Measurements from ENCODE around the gene UNC13C. TPM values are rescaled to one million over a fixed set of nuclear protein-coding genes. Genes with fewer than 3 reads are reported as not detected.

Gene UNC13C
- total RNA-seq, 6 experiments from 2014 or later = not detected

GRCh38 chr15:54462511-54462913, 484.3 kb downstream of the UNC13C start:
- no peak for DNase-seq
- Histone ChIP-seq H3K27me3 (no peaks in the 10 kb centered on the region), H3K36me3 (no peaks in the 10 kb centered on the region), H3K4me1 (no peaks in the 10 kb centered on the region), H3K4me3 (no peak overlapping the region), H3K27ac (no peak overlapping the region), H3K9me3 (no peaks in the 10 kb centered on the region)
- ATAC-seq = no peak
- WGBS (ENCODE audit: insufficient coverage, low coverage, low lambda C conversion rate, missing lambda C conversion rate) = 100% methylated on average over 1 of the region's 17 CpGs
- TF ChIP-seq, protein P1, sequence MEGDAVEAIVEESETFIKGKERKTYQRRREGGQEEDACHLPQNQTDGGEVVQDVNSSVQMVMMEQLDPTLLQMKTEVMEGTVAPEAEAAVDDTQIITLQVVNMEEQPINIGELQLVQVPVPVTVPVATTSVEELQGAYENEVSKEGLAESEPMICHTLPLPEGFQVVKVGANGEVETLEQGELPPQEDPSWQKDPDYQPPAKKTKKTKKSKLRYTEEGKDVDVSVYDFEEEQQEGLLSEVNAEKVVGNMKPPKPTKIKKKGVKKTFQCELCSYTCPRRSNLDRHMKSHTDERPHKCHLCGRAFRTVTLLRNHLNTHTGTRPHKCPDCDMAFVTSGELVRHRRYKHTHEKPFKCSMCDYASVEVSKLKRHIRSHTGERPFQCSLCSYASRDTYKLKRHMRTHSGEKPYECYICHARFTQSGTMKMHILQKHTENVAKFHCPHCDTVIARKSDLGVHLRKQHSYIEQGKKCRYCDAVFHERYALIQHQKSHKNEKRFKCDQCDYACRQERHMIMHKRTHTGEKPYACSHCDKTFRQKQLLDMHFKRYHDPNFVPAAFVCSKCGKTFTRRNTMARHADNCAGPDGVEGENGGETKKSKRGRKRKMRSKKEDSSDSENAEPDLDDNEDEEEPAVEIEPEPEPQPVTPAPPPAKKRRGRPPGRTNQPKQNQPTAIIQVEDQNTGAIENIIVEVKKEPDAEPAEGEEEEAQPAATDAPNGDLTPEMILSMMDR (IDR thresholded peaks at IDR 0.05) = no peak
- TF ChIP-seq POLR2A (IDR thresholded peaks at IDR 0.05) = no peak
- intact Hi-C loops (cut with DNase I) = no loop called here

DNA sequence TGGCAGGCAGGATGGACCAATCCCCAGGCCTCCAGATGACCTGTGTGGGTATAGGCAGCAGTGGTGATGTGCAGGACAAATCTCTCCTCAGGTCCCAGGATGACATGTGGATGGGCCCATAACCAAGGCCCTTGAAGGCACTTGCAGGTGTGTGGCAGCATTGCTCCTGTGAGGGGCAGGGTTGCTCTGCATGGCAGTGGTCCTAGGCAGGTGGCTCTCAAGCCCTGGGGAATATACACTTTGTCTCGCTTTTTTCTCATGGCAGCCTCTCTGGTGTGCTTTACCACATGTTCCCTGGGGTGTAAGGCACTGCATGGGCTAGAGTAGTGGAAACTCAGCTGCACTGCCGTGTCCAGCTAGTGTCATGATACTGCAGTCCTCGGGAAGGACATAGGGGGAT, 503.6 kb downstream of the UNC13C start:
- no peaks in the 10 kb centered on the region for H3K4me1 ChIP-seq
- no peak overlapping the region for H3K4me3 ChIP-seq
- ATAC-seq (no peak), DNase-seq (no peak)
- H3K27me3 ChIP-seq = no peaks in the 10 kb centered on the region
- H3K9me3 ChIP-seq = no peaks in the 10 kb centered on the region
- TF ChIP-seq, protein P1 (IDR thresholded peaks at IDR 0.05) = no peak
- no peak for TF ChIP-seq POLR2A (IDR thresholded peaks at IDR 0.05)
- H3K27ac ChIP-seq = no peak overlapping the region
- no peaks in the 10 kb centered on the region for H3K36me3 ChIP-seq
- 33% methylated on average over 2 of the region's 3 CpGs for WGBS (ENCODE audit: insufficient coverage, low coverage, low lambda C conversion rate, missing lambda C conversion rate)
- intact Hi-C loops (cut with DNase I) = no loop called here

DNA sequence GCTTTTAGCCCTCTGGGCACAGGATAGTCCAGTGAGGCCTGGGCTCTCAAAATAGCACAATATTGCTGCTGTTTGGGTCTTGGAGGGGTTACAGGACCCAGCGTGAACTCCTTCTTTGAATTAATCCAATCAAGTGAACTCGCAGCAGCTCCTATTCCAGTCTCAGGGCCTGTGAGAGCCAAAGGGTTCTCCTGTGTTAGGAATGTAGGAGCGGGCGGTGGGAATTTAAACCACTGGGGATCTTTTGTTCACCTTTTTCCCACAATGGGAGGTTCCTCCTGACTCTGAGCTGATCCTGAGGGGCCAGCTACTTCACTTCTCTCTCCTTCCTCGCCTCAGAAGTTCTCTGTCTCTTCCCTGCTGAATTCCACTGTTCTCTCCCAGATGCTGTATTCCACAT, 504.0 kb downstream of the UNC13C start:
- TF ChIP-seq POLR2A (IDR thresholded peaks at IDR 0.05) = no peak
- TF ChIP-seq, protein P1 (IDR thresholded peaks at IDR 0.05) = no peak
- Histone ChIP-seq H3K27me3 (no peaks in the 10 kb centered on the region), H3K27ac (no peak overlapping the region), H3K4me1 (no peaks in the 10 kb centered on the region), H3K9me3 (no peaks in the 10 kb centered on the region), H3K36me3 (no peaks in the 10 kb centered on the region), H3K4me3 (no peak overlapping the region)
- no peak for DNase-seq
- intact Hi-C loops (cut with DNase I) = no loop called here
- ATAC-seq = no peak
- 60% methylated on average over 5 of the region's 5 CpGs for whole genome bisulfite sequencing (ENCODE audit: insufficient coverage, low coverage, low lambda C conversion rate, missing lambda C conversion rate)

DNA sequence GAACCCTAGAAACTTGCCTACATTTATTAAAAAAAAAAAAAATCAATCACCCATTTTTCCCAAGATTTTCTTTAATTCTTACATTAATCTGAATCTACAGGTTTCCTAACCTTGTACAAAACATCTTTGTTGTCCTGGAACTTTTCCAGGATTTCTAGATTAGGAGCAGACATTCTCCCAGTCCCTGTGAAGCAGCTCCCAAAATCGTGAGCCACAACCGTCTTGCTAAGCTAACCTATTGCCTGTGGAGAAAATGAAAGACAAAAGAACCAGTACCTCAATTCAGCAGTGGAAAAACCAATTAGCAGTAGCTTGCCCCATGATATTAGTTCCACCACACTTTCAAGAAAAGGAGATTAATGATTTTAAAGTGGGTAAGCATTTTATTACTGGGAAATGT, 522.1 kb downstream of the UNC13C start:
- TF ChIP-seq POLR2A (IDR thresholded peaks at IDR 0.05) = no peak
- TF ChIP-seq, protein P1 (IDR thresholded peaks at IDR 0.05) = no peak
- Histone ChIP-seq H3K27me3 (peaks cover 0 to under 1% of the 10 kb centered on the region in 2 donors), H3K36me3 (no peaks in the 10 kb centered on the region), H3K4me3 (no peak overlapping the region), H3K27ac (no peak overlapping the region), H3K9me3 (no peaks in the 10 kb centered on the region), H3K4me1 (no peaks in the 10 kb centered on the region)
- no peak for DNase-seq
- intact Hi-C loops (cut with DNase I) = no loop called here
- 59% methylated on average over 2 of the region's 2 CpGs for WGBS (ENCODE audit: insufficient coverage, low coverage, low lambda C conversion rate, missing lambda C conversion rate)
- no peak for ATAC-seq
